ENCODE measurements around the gene SLC35B2.

The SLC35B2 gene

DNA sequence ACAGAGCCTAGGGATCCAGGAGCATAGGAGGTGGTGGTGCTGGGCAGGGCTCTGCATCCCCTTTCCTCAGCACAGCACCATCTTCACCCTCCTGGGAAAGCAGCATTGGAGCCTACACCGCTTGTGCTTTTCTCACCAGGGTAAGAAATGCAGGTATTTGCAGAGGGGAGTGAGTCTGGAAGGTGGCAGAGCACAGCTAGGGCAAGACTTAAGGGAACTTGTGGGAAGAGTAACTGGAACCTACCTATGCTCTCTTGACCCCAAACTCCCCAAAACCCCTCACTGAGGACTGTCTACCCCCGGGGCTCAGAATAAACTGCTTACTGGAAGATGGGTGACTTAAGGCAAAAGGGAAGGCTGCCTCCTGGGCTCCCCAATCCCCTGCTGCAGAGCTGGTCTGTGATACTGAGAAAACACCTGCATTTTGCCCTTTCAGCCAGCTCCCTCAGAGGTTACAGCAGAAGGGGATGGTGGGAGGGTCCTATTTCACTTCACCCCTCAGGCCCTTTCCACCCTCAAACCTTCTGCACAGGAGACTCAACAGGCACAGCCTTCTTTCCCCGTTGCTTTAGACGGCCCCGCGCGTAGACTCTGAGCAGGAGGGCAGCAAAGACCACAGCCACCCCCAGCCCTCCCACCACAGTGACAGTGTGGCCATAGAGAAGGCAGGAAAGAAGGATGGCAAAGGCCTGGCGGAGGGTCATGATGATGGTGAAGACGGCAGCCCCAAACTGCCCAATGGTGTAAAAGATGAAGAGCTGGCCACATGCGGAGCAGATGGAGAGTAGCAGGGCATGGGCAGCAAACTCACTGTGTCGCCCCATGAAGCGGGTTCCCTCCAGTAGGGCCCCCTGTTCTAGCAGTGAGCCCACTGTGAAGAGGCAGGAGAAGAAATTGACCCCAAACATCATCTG, 2.9 kb downstream of the SLC35B2 start:
- no peak for DNase-seq

- DNase-seq: peak in 1 of 14 donors; percentile 25
Observed at GRCh38 chr6:44253307-44254101, 3.8 kb downstream of the SLC35B2 start.

DNA sequence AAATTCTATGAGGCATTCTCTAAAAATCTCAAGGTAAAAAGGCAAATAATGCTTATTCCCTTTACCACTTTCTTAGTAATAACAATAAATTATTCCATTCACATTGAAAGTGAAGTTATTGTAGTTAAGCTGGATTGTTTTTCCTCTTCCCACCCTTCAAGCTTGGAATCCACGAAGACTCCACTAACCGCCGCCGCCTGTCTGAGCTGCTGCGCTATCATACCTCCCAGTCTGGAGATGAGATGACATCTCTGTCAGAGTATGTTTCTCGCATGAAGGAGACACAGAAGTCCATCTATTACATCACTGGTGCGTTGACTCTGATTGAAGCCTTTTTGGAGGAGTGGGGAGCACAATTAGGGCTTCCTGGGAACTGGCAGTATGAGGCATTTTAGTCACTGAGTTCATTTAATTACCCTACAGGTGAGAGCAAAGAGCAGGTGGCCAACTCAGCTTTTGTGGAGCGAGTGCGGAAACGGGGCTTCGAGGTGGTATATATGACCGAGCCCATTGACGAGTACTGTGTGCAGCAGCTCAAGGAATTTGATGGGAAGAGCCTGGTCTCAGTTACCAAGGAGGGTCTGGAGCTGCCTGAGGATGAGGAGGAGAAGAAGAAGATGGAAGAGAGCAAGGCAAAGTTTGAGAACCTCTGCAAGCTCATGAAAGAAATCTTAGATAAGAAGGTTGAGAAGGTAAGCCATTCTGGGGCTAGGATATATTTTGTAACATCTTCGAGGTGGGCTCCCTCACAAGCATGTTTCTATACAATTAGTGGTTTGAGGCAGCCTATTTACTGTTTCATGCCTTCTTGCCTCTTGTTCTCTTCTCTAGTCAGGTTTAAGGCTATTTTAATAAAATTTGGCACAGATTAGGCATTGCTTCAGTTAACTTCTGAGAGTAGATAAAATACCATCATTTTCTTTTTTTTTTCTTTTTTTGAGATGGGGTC, 5.5 kb downstream of the SLC35B2 start:
- no peak for DNase-seq

- no peak for DNase-seq
Observed at GRCh38 chr6:44250718-44251123, 6.6 kb downstream of the SLC35B2 start.

DNA sequence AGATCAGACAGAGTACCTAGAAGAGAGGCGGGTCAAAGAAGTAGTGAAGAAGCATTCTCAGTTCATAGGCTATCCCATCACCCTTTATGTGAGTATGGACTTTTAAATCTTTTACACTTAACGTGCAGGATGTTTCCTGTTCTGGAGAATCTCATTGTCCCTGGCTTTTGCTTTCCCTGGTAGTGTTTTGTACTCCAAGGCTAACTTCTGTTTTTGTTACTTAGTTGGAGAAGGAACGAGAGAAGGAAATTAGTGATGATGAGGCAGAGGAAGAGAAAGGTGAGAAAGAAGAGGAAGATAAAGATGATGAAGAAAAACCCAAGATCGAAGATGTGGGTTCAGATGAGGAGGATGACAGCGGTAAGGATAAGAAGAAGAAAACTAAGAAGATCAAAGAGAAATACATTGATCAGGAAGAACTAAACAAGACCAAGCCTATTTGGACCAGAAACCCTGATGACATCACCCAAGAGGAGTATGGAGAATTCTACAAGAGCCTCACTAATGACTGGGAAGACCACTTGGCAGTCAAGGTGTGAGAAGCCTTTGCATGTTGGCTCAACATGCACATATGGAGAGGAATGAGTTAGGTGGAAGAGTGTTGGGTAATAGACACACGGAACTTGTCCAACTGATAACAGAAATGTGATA, 7.1 kb downstream of the SLC35B2 start:
- DNase-seq: no peak

DNA sequence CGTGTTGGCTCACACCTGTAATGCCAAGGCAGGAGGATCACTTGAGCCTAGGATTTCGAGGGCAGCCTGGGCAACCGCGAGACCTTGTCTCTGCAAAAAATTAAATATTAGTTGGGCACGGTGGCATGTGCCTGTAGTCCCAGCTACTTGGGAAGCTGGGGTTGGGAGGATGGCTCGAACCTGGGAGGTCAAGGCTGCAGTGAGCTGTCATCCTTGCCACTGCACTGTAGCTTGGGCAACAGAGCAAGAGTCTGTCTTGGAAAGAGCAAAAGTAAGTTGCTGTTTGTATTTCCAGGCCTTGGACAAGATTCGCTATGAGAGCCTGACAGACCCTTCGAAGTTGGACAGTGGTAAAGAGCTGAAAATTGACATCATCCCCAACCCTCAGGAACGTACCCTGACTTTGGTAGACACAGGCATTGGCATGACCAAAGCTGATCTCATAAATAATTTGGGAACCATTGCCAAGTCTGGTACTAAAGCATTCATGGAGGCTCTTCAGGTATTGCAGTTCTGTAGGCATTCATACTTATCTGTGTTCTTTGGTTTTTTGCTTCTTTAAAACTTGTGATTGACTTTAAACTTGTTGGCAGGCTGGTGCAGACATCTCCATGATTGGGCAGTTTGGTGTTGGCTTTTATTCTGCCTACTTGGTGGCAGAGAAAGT, 8.1 kb downstream of the SLC35B2 start:
- no peak for DNase-seq

DNA sequence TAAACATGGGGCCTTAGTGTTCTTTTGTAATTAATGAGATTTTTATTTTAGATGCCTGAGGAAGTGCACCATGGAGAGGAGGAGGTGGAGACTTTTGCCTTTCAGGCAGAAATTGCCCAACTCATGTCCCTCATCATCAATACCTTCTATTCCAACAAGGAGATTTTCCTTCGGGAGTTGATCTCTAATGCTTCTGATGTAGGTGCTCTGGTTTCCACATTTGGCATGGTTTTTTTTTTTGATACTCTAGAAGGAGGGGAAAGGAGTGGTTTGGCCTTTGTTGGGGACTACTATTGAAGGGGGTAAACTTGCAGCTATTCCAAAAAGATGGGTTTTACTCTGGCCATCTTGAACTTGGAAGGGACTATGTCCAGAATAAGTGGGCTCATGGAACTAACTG, 8.7 kb downstream of the SLC35B2 start:
- no peak for DNase-seq

- peak in 12 of 14 donors; percentile 54 to 90 (median 86) for DNase-seq
Observed at GRCh38 chr6:44247338-44248302, 9.7 kb downstream of the SLC35B2 start.

- DNase-seq: peak; percentile 47 to 97 (median 88)
Observed at GRCh38 chr6:44246663-44247337, 10.5 kb downstream of the SLC35B2 start, which contains the start of gene HSP90AB1. TSS of gene HSP90AB1 (plus strand) at chr6:44247101. CDS start at chr6:44248630, 1,529 bp downstream.

DNA sequence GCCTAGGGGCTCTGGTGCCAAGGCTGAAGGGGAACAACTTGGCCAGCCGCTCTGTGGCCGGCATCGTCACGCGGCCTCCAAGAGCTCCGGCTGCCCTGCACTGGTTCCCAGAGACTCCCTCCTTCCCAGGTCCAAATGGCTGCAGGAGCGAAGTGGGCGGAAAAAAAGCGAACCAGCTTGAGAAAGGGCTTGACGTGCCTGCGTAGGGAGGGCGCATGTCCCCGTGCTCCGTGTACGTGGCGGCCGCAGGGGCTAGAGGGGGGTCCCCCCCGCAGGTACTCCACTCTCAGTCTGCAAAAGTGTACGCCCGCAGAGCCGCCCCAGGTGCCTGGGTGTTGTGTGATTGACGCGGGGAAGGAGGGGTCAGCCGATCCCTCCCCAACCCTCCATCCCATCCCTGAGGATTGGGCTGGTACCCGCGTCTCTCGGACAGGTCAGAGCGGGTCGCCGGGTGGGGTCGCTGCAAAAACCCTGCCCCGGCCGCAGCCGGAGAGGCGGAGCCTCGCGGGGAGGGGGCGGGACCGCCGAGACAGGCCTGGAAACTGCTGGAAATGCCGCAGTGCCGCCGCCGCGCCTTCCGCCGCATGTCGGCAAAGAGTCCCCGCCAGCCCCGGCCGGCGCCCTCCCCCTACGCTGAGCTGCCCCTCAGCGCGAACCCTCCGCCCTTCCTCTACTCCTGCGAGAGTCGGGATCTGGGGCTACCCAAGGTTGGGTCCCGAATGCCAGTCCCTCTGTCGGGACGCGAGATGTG, 11.2 kb downstream of the SLC35B2 start:
- peak; percentile 61 to 95 (median 89) for DNase-seq

DNA sequence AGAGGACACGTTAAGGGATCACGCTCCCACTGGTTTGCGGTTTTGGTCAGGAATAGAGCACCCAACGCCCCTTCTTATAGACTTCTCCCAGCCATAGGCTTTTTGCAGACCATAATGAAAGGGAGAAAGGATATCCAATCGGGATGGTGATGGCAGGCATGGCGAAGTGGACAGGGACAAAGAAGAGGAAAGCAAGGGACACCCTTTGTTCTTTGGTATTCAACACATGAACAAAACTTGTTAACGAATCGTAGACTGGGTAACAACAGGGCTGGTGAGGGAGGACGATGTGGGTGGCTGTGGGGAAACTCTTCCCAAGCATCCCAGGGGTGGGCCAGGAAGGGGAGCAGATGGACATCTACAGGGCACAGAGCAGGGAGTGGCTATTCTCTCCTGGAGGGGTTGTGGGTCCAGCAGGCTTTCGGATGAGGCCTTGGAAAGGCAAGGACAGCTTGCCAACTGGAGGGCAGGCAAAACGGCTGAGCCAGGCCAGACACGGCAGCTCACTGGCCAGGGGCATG, 11.9 kb downstream of the SLC35B2 start:
- DNase-seq: peak in 1 of 14 donors; percentile 66

- DNase-seq: no peak
Observed at GRCh38 chr6:44243345-44243744, 14.0 kb downstream of the SLC35B2 start.

GRCh38 chr6:44238687-44239350, 18.5 kb downstream of the SLC35B2 start:
- DNase-seq: no peak

DNA sequence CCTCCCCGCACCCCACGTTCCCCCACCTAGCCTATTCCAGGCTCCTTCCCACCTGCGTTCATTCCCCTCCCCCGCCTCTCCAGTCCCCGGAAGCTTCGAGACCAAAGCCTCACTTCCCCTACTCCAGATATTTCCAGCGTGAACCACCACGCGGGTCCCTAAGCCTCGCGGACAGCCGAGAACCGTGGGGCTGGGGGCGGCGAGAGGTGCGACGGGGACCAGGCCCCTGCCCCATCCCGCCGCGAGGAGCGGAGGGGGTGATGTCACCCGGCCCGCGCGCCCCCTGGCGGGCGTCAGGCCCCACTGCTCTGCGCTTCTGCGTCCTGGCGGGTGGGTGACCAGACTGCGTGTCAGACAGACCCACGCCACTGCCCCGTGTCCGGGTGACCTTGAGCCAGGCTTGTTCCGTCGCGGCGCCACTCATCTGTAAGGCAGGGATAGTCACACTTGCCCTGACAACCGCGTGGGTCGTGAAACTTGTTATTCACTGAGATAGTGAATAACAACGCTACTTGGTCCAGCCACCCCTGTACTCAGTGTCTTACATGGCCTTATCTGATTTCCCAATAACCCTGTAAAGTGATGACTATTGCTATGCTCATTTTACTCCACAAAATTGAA, 19.4 kb downstream of the SLC35B2 start:
- peak in 13 of 14 donors; percentile 37 to 87 (median 80) for DNase-seq

- peak in 11 of 14 donors; percentile 54 to 94 (median 80) for DNase-seq
Observed at GRCh38 chr6:44237021-44237812, 20.1 kb downstream of the SLC35B2 start.

GRCh38 chr6:44235891-44236516, 21.3 kb downstream of the SLC35B2 start:
- DNase-seq: no peak
